ENCODE data around the gene DBNDD1.
"Not testable (repeated sequence)": the region's sequence is repeated elsewhere in the genome, so short reads cannot be mapped to it uniquely, and the experiment has no call there.

The DBNDD1 gene

DNA sequence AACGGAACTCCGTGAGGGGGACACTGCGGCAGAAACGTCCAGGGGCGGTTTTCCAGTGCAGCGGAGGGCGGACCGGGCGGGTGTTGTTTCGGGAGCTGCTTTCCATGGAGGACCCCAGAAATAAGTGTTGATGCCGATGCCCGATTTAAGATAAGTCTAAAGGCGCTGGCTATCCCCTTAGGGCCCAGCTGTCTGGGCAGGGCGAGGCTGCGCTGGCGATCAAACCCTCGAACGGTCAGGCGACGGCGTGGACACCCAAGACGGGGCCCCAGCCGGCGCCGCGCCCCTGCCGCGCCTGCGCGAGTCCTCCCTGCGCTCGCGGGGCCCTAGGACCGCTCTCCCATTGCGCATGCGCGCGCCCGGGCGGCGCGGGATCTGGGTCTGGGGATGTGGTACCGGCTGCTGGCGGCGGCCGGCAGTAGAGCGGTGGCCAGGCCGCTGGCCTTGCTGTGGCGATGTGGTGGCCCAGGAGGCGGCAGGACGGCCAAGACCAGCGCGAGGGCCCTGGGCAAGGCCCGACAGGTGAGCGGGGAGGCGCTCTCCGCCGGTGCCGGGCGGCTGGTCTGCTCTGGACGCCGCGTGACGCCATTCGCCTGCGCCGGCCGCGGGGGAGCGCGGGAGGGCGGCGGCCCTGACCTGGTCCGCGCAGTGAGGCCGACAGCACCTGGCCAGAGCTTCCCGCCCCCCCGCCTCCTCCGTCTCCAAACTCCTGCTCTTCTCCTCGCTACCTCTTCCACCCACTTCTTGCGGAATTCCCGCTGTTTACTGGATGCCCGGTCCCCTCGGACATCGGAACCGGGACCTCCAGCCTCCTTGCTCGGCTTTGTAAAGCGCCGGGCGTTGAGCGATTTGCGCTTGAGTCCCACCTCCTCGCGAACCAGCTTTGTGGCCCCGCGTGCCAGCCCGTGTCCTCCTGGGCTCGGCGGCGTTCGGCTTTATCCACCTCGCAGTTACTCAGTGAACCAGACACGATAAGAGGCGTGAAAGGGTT lies 46.7 kb downstream of the DBNDD1 start:
- Histone ChIP-seq H3K4me3 (ENCODE audit: severe bottlenecking) (peak overlapping the region; percentile 95), H3K27me3 (ENCODE audit: insufficient read depth, poor library complexity, severe bottlenecking) (no peaks in the 10 kb centered on the region), H3K4me1 (ENCODE audit: insufficient read depth, poor library complexity, severe bottlenecking) (peaks cover 14% of the 10 kb centered on the region), H3K36me3 (ENCODE audit: low read depth) (peaks cover 20% of the 10 kb centered on the region), H3K27ac (ENCODE audit: poor library complexity, severe bottlenecking) (peak overlapping the region; percentile 60), H3K9me3 (ENCODE audit: severe bottlenecking) (no peaks in the 10 kb centered on the region)
- ATAC-seq (ENCODE audit: low read depth) (peak; percentile 89), DNase-seq (ENCODE audit: low spot score) (no peak)
- no peak for TF ChIP-seq CTCF (IDR thresholded peaks at IDR 0.05; ENCODE audit: poor library complexity, severe bottlenecking)

GRCh38 chr16:89971495-89972243 lies 47.6 kb downstream of the DBNDD1 start:
- peak overlapping the region; percentile 60 for H3K27ac ChIP-seq (ENCODE audit: poor library complexity, severe bottlenecking)
- no peaks in the 10 kb centered on the region for H3K9me3 ChIP-seq (ENCODE audit: severe bottlenecking)
- H3K27me3 ChIP-seq (ENCODE audit: insufficient read depth, poor library complexity, severe bottlenecking) = no peaks in the 10 kb centered on the region
- TF ChIP-seq CTCF (IDR thresholded peaks at IDR 0.05; ENCODE audit: poor library complexity, severe bottlenecking) = no peak
- ATAC-seq (ENCODE audit: low read depth) (peak; percentile 24), DNase-seq (ENCODE audit: low spot score) (no peak)
- peaks cover 14% of the 10 kb centered on the region for H3K4me1 ChIP-seq (ENCODE audit: insufficient read depth, poor library complexity, severe bottlenecking)
- peaks cover 16% of the 10 kb centered on the region for H3K36me3 ChIP-seq (ENCODE audit: low read depth)
- H3K4me3 ChIP-seq (ENCODE audit: severe bottlenecking) = peak overlapping the region; percentile 95

- no peak for DNase-seq (ENCODE audit: low spot score)
- Histone ChIP-seq H3K4me3 (ENCODE audit: severe bottlenecking) (no peak overlapping the region), H3K27ac (ENCODE audit: poor library complexity, severe bottlenecking) (no peak overlapping the region), H3K4me1 (ENCODE audit: insufficient read depth, poor library complexity, severe bottlenecking) (peaks cover 14% of the 10 kb centered on the region), H3K9me3 (ENCODE audit: severe bottlenecking) (no peaks in the 10 kb centered on the region), H3K27me3 (ENCODE audit: insufficient read depth, poor library complexity, severe bottlenecking) (no peaks in the 10 kb centered on the region), H3K36me3 (ENCODE audit: low read depth) (peaks cover 16% of the 10 kb centered on the region)
- no peak for ATAC-seq (ENCODE audit: low read depth)
- TF ChIP-seq CTCF (IDR thresholded peaks at IDR 0.05; ENCODE audit: poor library complexity, severe bottlenecking) = no peak
Observed at GRCh38 chr16:89969741-89970410, 49.4 kb downstream of the DBNDD1 start.

GRCh38 chr16:89968074-89968473 lies 51.2 kb downstream of the DBNDD1 start:
- H3K27ac ChIP-seq (ENCODE audit: poor library complexity, severe bottlenecking); H3K4me3 ChIP-seq (ENCODE audit: severe bottlenecking); ATAC-seq (ENCODE audit: low read depth); H3K27me3 ChIP-seq (ENCODE audit: insufficient read depth, poor library complexity, severe bottlenecking); H3K4me1 ChIP-seq (ENCODE audit: insufficient read depth, poor library complexity, severe bottlenecking); H3K9me3 ChIP-seq (ENCODE audit: severe bottlenecking); DNase-seq (ENCODE audit: low spot score): not testable (repeated sequence)
- peaks cover 16% of the 10 kb centered on the region for H3K36me3 ChIP-seq (ENCODE audit: low read depth)

GRCh38 chr16:89967436-89967835 lies 51.8 kb downstream of the DBNDD1 start:
- peaks cover 16% of the 10 kb centered on the region for H3K36me3 ChIP-seq (ENCODE audit: low read depth)
- not testable (repeated sequence) for H3K9me3 ChIP-seq (ENCODE audit: severe bottlenecking); H3K4me1 ChIP-seq (ENCODE audit: insufficient read depth, poor library complexity, severe bottlenecking); ATAC-seq (ENCODE audit: low read depth); H3K4me3 ChIP-seq (ENCODE audit: severe bottlenecking); DNase-seq (ENCODE audit: low spot score); H3K27ac ChIP-seq (ENCODE audit: poor library complexity, severe bottlenecking); H3K27me3 ChIP-seq (ENCODE audit: insufficient read depth, poor library complexity, severe bottlenecking)

All from RWPE2 (cell line).